Upper lobe of left lung (tissue), 4 donors: ENCODE measurements around the gene HIBADH.

Source experiments
- POLR2A ChIP-seq, 4 donors: fragments of 450-650 bp; IDR thresholded peaks; one replicate each; pipeline ENCODE4 v1.5.1; 2016 to 2017; ENCODE audit warnings: antibody characterized with exemption in 4 of 4, mild to moderate bottlenecking in 2 of 4
- POLR2AphosphoS5 ChIP-seq, 2 donors: sonication (generic); formaldehyde crosslinking; IDR thresholded peaks; one replicate each; pipeline ENCODE4 v1.5.1; 2017; ENCODE audit warnings: antibody characterized with exemption in 2 of 2
- TF ChIP-seq, protein P1 (sequence below), 6 experiments: fragments of 450-650 bp in 4 of 6; fragments of 200-600 bp in 2 of 6; sonication (generic) in 2 of 6; IDR thresholded peaks; one replicate each; pipeline ENCODE4 v1.5.1; 2016 to 2019; ENCODE audit warnings: antibody characterized with exemption in 6 of 6

DNA sequence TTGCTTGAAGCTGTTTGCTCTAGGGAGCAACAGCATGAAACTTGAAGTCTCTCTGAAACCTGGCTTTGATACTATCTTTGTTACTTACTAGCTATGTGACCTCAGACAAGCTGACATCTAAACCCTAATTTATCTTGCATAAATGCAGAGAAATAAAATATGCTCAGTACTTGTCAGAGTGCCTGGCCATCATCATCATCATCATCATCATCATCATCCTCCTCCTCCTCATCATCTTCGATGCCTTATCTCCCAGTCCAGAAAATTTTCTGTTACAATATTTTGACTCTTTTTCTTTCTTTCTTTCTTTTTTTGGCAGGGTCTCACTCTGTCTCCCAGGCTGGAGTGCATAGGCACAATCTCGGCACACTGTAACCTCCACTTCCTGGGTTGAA lies 42.5 kb upstream of the HIBADH start:
- TF ChIP-seq, protein P1, sequence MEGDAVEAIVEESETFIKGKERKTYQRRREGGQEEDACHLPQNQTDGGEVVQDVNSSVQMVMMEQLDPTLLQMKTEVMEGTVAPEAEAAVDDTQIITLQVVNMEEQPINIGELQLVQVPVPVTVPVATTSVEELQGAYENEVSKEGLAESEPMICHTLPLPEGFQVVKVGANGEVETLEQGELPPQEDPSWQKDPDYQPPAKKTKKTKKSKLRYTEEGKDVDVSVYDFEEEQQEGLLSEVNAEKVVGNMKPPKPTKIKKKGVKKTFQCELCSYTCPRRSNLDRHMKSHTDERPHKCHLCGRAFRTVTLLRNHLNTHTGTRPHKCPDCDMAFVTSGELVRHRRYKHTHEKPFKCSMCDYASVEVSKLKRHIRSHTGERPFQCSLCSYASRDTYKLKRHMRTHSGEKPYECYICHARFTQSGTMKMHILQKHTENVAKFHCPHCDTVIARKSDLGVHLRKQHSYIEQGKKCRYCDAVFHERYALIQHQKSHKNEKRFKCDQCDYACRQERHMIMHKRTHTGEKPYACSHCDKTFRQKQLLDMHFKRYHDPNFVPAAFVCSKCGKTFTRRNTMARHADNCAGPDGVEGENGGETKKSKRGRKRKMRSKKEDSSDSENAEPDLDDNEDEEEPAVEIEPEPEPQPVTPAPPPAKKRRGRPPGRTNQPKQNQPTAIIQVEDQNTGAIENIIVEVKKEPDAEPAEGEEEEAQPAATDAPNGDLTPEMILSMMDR (IDR thresholded peaks at IDR 0.05) = no peak
- TF ChIP-seq POLR2A (IDR thresholded peaks at IDR 0.05) = no peak
- TF ChIP-seq POLR2AphosphoS5 (IDR thresholded peaks at IDR 0.05) = no peak
